Tongue (tissue), 3 donors: ENCODE results near the gene IMPACT. TPM values are rescaled to one million over a fixed set of nuclear protein-coding genes. Genes with fewer than 3 reads are reported as not detected.

Source experiments
- DNase-seq: peaks from one replicate; pipeline ENCODE4 v3.0.0-alpha.2; 2015
- small RNA-seq: library from RNA; depleted of rRNA; stranded (forward); fragments of <200 nt; gene quantifications from one replicate; pipeline ENCODE3, GENCODE V24; 2014; ENCODE audit warnings: low replicate concordance
- total RNA-seq: library from RNA; depleted of rRNA; stranded (reverse); fragments of >200 nt; gene quantifications from one replicate; pipeline ENCODE4 v1.2.3, GENCODE V29; 2014

IMPACT gene
- total RNA-seq, 1 donor from 2014 or later: 40.8 TPM

DNA sequence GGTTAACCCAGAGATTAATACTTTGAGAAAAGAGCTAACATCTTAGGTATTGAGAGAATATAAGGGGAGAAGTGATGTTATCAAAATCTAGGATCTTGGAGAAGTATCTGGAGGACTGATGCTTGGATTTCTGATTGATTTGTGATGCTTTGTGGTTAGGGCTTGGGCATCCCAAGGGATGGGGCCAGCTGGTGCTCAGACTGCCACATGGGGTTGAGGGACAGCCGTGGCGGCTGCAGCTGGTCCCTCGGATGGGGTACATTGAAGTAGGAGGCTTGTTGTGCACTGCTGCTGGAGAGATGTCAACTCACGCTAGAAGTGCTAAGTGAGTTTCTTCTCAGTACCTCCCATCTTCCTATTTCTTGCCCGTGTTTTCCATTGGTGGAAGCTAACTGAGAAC is 56.4 kb downstream of the IMPACT start:
- no peak for DNase-seq

DNA sequence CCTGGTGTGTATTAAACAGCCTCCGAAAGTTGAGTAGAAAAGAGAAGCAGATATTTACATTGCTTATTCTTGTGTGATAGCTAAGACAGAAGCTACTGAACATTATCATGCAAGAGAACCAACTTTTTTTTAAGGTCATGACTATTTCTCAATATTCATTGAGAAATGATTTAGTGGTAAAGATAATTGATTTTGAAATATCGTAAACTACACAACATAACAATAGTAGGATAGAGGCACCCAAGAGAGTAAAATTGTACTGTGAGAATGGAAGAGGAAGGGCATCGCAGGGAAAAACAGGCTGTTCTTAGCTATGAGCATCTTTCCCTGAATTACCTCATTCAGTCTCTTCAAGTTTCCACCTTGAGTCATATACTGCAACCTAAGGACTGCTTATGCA is 59.2 kb downstream of the IMPACT start:
- no peak for DNase-seq

DNA sequence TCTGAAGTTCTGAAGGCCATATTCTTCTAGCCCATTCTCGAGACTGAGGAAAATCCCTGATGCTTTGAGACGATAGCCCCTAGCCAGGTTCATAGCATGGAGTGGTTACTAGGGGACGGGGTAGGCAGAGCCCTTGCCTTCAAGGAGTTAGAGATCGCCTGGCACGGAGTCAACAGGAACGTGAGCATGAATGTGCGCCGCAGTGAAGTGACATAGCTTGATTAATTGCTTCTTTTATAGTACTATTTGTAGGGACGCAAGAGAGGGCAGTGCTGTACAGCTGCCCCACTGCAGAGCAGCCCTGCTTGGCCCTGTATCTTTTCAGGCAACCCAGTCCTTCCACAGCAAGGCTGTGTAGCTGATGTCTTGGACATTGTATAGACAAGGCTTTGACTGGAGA is 60.2 kb downstream of the IMPACT start:
- no peak for DNase-seq

DNA sequence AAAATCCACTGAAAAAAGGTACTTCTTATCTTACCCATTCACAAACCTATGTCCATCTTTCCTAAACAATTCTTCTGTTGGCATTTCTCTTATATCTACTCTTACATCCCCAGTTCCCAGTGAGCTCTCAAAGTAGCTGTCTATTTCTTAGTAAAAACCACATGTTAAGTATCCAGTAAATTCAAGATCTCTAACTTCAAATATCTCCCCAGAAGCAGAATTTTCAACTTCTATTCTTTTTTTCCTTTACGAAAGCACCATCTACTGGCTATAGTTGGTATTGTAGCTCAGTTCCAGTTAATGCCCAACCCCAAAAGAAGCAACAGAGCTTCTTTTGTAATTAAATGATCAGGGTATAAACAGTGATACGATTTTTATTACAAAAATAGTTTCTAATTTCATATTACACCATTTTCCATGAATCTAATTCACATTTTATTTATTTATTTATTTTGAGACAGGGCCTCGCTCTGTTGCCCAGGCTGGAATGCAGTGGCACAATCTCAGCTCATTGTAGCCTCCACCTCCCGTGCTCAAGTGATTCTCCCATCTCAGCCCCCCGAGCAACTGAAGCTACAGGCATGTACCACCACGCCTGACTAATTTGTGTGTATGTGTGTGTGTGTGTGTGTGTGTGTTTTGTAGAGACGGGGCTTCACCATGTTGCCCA is 62.5 kb downstream of the IMPACT start:
- DNase-seq: peak; percentile 81

DNA sequence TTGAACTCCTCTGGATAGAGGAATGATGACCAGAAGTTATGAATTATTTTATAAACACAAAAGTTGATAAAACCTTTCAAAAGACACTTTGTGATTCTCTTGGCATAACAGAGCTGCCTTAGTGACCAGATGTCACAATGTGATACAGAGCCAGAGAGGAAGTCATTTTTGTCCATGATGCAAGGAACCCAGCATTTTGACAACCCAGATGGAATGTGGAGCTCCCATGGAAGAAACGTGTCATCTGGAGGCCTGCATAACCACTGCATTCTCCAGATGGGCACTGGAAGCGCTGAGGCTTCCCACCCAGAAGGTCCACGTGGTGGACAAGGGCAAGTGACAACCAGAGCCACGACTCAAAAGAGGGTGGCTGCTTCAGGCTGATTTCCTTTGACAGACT is 64.1 kb downstream of the IMPACT start:
- DNase-seq: no peak

DNA sequence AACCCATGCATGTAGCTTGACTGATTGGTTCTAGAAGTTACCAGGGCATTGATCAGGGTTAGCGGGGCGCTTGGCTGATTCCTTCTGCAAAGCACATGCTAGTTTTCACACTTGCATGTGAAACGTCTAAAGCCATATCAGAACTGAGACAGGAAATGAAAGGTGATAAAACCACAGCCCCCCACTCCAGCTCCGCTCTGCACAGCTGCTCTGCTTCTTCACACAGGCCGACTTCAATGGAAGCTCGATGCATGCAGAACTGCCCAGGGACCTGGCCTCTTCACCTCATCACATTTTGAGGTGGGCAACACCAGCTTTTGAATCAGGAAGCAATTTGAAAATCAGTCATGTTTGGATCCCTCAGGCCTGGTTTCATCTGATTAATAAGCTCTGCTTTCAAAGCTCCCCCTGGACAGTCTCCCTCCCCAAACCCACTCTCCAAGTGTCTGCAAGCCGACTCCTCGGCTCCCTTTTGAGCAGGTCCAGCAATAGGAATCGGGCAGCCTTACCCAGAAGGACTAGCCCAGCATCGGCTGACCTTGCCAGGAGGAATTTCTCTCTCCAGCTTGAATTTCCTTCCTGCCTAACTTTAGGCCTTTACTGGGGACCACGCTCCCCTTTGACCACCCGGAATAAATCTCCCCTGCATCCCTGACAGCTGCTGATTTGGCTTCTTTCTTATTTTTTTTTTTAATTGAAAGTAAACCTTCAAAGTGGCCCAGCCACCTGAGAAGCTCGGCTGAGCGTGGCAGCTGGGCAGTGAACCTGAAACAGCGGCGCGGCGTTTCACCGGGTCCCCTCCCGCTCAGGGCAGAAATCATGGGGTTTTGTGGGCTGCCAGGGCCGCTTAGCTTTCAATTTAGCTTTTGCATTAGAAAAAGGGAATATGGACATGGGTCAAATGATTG is 65.7 kb downstream of the IMPACT start:
- no peak for DNase-seq

DNA sequence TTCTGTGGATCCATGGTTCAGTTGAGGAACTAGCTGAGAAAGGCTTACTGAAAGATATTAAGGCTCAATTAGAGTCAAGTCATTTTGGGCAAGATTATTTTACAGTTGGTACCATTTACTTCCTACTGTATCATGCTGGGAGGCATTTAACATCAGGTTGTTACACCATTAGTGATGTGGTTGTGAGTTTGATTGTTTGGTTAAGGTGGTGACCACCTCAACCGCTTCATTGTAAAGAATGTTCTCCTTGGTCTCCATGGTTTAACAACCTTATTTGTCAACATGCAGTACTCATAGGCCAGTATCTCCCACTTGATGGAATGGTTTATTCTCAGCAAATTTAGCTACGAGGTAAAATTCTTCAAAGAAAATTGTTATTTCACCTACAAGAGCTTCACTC is 68.1 kb downstream of the IMPACT start:
- DNase-seq: no peak

DNA sequence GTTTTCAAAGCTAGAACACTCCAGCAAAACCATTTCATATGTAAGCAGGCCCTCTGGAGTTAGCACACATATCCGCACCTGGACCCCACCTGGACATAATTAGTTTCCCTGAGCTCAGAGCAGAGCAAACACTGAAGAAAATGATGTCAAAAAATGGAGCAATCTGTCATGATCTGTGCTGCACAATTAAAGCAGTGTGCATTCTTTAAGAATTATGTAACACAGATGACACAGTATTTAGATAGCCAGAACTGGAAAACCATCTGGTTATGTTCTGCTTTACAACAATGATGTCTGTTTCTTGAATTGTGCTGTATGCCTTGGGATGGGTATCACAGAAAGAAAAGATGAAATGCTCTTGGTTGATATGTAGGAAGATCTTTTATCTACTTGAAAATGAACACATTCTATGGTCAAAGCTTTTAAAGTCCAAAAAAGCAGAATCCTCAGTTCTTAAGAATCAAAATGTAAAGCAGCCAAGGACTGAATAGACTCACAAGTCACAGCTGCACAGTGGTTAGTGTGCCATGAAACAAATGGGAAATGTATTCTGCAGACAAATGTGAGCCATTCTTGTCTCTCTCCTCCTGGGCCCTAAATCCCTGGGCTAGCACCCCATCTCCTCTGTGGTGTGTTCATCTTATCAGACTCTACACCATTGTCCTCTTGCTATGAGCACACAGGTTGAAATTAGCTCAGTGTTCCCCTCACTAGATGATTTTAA is 70.7 kb downstream of the IMPACT start:
- DNase-seq: peak; percentile 77

DNA sequence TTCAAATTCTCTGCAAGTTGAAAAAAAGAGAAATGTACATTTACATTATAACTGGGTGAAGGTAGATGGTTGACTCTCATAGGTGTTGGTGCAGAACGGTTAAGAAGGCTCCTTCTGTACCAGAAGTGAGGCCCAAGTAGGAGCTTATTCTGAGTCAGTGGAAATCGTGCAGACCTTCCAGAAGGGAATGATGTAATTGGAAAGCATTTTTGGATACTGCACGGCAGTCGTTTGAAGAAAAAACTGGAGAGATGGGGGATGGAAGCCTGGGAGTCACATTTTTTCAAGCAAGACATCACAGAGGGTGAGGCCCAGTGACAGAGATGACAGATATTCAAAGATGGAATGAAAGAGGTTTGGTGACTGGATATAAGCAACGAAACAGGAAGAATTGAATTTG is 73.3 kb downstream of the IMPACT start:
- peak; percentile 44 for DNase-seq

DNA sequence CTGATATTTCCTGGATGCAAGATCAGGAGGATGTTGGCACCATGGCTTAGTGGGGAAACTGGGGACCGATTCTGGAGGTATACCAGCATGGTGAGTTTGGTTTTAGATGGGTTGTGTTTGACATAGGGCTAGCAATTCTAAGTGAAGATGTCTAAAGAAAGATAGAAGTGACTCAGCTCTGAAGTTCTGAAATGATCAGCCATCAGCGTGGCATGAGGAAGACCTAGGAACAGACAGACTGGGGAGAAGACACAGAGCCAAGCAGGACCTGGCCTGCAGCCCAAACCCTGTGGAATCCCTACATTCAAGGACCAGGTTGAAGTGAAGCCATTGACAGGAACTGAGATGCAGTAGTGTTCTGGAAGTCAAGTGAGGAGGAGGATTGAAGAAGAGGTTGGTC is 73.7 kb downstream of the IMPACT start:
- DNase-seq: no peak

DNA sequence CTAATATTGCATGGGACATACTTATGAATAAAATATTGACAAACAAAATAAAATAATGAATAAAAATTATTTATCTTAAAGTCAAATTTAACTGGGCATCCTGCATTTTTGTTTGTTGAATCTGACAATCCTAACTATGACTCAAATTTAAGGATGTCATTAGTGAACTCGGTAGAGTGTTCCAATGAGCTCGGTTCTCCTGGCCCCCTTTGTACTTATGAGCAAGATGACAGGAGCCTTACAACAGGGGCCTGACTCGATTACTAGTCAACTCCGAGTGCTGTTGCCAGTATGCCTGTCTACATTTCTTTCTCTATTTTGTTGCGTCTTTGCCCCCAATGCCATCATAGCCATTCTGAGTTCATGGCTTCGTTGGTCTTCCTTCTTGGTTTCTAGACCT is 74.3 kb downstream of the IMPACT start:
- no peak for DNase-seq

DNA sequence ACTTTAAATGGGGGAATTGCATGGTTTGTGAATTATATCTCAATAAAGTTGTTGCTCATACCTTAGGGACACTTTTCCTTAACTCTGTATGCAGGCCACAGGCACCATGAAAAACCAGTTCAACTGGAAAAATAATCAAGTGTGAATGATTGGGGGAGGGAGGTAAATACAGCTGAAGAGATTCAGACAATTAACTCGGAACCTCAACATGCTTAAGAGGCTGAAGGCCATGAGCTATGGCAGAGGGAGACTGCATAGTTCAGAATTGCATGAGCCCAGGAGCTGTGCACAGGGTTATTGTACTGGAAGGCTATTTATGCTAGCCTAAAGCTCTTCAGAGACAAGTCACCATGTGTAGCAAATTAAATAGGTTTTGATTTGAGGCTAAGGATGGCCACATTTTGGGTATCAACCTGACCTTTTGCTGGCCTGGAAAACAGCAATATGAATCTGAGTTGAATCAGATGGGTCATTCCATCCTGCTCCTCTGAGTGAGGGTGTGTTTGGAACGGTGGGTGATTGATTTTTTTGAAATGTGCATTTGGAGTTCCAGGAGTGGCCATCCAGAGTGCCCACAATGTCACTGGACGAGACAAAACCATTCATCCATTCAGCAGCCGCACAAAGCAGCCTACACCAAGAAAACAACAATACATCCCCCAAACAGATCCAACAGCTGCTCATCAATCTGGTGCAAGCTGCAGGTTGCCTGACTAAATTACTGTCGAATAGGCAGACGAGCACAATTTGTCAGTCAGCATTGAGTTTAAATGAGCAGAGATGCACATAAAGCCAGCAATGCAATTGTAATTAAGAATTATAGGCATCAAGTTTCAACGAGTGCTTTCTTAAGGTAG is 76.4 kb downstream of the IMPACT start:
- DNase-seq: no peak

Small RNAs within 50 kb of the gene (small RNA-seq; reads per million reads assigned to genes)
- gene RF00019: not detected

Other genes starting within 250 kb of the IMPACT start
- 85.8 TPM for gene OSBPL1A, start 28.8 kb upstream of the IMPACT start, total RNA-seq
- gene HRH4, start 34.0 kb downstream of the IMPACT start, total RNA-seq: 0.21 TPM